GM23248 (cell line): ENCODE data around the gene SYPL1. TPM values are rescaled to one million over a fixed set of nuclear protein-coding genes. Genes with fewer than 3 reads are reported as not detected.
"Not testable (repeated sequence)": the region's sequence is repeated elsewhere in the genome, so short reads cannot be mapped to it uniquely, and the experiment has no call there.

ENCODE experiments used
- DNase-seq: peaks from one replicate; pipeline ENCODE4 v3.0.0-alpha.2; 2015
- H2AFZ ChIP-seq: fragments of 200-600 bp; sonication (generic); 2 replicates; pipeline ENCODE4 v1.6.1; 2016; ENCODE audit warnings: antibody characterized with exemption
- H3F3A ChIP-seq: fragments of 200-600 bp; sonication (generic); 2 replicates; pipeline ENCODE4 v1.6.1; 2016; ENCODE audit warnings: mild to moderate bottlenecking, antibody characterized with exemption, mixed run types; ENCODE audit not compliant: insufficient read depth
- H3K27ac ChIP-seq: fragments of 200-600 bp; sonication (generic); 2 replicates; pipeline ENCODE4 v1.5.1; 2016; ENCODE audit warnings: mild to moderate bottlenecking
- H3K27me3 ChIP-seq: fragments of 200-600 bp; sonication (generic); replicated peaks from 2 replicates; pipeline ENCODE4 v1.6.1; 2016; ENCODE audit warnings: mild to moderate bottlenecking; ENCODE audit not compliant: insufficient read depth
- H3K36me3 ChIP-seq: fragments of 200-600 bp; sonication (generic); 2 replicates; pipeline ENCODE4 v1.6.1; 2016; ENCODE audit warnings: low read depth, mild to moderate bottlenecking
- H3K4me1 ChIP-seq: fragments of 200-600 bp; sonication (generic); 2 replicates; pipeline ENCODE4 v1.6.1; 2016; ENCODE audit warnings: mild to moderate bottlenecking; ENCODE audit not compliant: insufficient read depth
- H3K4me2 ChIP-seq: fragments of 200-600 bp; sonication (generic); one replicate; pipeline ENCODE4 v1.6.1; 2016; ENCODE audit warnings: mild to moderate bottlenecking; ENCODE audit not compliant: unreplicated experiment
- H3K4me3 ChIP-seq: fragments of 200-600 bp; sonication (generic); 2 replicates; pipeline ENCODE4 v1.5.1; 2016; ENCODE audit warnings: mild to moderate bottlenecking
- H3K79me2 ChIP-seq: fragments of 200-600 bp; sonication (generic); 2 replicates; pipeline ENCODE4 v1.6.1; 2016; ENCODE audit warnings: mild to moderate bottlenecking; ENCODE audit not compliant: insufficient read depth
- H3K9ac ChIP-seq: fragments of 200-600 bp; sonication (generic); 2 replicates; pipeline ENCODE4 v1.6.1; 2016; ENCODE audit warnings: mild to moderate bottlenecking
- H3K9me2 ChIP-seq: fragments of 200-600 bp; sonication (generic); 2 replicates; pipeline ENCODE4 v1.6.1; 2016; ENCODE audit warnings: mixed run types, mild to moderate bottlenecking, moderate library complexity; ENCODE audit not compliant: insufficient read depth
- H3K9me3 ChIP-seq: fragments of 200-600 bp; sonication (generic); one replicate; pipeline ENCODE4 v1.6.1; 2017; ENCODE audit warnings: low read depth
- H4K20me1 ChIP-seq: fragments of 200-600 bp; sonication (generic); 2 replicates; pipeline ENCODE4 v1.6.0; 2016; ENCODE audit not compliant: insufficient read depth
- EZH2 ChIP-seq: fragments of 200-600 bp; sonication (generic); IDR thresholded peaks from 2 replicates; pipeline ENCODE4 v1.6.1; 2018; ENCODE audit warnings: antibody characterized with exemption, mild to moderate bottlenecking; ENCODE audit not compliant: insufficient read depth, poor library complexity, severe bottlenecking
- EZH2phosphoT487 ChIP-seq: fragments of 200-600 bp; sonication (generic); IDR thresholded peaks from 2 replicates; pipeline ENCODE4 v1.6.1; 2018; ENCODE audit warnings: antibody characterized with exemption, moderate library complexity, mild to moderate bottlenecking, low read depth; ENCODE audit not compliant: insufficient read depth
- WGBS, 2 experiments: methylation state at CpG; one replicate each; pipeline ENCODE4 v1.1.6; 2015 to 2017; ENCODE audit warnings: low lambda C conversion rate in 2 of 2, low coverage in 1 of 2; ENCODE audit errors: missing lambda C conversion rate in 2 of 2; 5-methylcytosine and 5-hydroxymethylcytosine counted together
- in situ Hi-C: fragments of 300-500 bp; cut with MboI; formaldehyde crosslinking; loops from 2 replicates; pipeline ENCODE4 v1.15.0; 2020
- polyA plus RNA-seq: library from polyadenylated mRNA; unstranded; fragments of >200 nt; fragmentation: Nextera tagmentation; extraction: Ambion mirVana; gene quantifications from 2 replicates; pipeline ENCODE4 v1.2.1, GENCODE V29; 2016
- total RNA-seq: library from RNA; depleted of rRNA; stranded (reverse); fragments of >200 nt; shearing (Covaris generic); gene quantifications from 2 replicates; pipeline ENCODE4 v1.2.3, GENCODE V29; 2014

SYPL1 gene
- total and polyA plus RNA-seq, 2 experiments from 2014 or later = 49.0 to 105 TPM

DNA sequence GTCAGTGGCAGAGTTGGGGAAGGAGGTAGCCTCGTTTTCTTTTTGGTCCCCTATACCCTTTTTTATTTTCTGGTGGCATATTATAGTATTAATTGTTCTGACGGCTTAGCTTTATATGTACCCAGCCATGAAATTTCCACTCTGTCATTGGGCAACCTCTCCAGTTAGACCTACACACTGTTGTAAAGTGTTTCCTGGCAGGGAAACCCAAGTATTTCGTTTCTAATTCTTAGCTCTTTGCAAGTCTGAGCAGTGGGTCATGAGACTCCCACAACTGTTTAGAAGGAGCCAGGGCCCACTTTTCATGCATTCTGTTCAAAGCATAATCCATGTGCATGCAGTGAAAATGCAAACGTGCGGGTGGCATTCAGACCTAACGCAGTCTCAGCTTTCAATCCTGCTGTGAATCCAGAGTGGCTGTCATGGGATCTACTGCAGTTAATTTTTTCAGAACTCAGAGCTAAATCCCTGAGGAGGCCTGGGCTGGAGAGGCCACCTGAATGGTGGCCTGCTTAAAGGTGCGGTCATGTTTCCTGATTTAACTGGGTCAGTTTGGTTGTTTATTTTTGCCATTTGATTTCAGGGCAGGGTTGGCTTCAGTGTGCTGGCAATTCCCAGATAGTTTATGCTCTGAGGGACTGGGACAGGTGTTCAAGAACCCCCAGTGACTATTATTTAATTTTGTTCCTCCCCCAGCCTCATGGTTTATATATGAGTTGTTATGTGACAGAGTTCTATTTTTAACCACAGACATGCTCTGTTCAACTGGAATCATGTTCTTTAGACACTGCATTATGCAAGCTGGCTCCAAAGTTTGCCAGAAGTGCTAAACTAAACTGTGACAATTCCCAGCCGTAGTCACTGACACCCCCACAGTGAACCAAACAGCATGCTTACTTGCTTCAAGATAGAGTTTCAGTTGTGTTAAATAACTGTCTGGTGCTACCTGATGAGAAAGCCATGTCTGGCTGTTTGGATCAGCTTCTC is 27.4 kb upstream of the SYPL1 start:
- DNase-seq = peak; percentile 79
- Histone ChIP-seq H3K4me3 (no peak overlapping the region), H3K9me3 (no peaks in the 10 kb centered on the region), H3K79me2 (no peaks in the 10 kb centered on the region), H3K4me2 (peak overlapping the region; percentile 32), H4K20me1 (no peaks in the 10 kb centered on the region), H3K36me3 (no peaks in the 10 kb centered on the region), H3F3A (0 out of 2 replicates have a peak, but pooled peaks cover 4% of the 10 kb centered on the region), H2AFZ (no peak overlapping the region), H3K4me1 (peaks cover 11% of the 10 kb centered on the region), H3K27me3 (peaks cover 14% of the 10 kb centered on the region; the same call in 1 of the 2 replicates), H3K27ac (no peak overlapping the region), H3K9ac (no peak overlapping the region), H3K9me2 (no peaks in the 10 kb centered on the region)
- WGBS, 2 experiments = 45% methylated on average over 8 of the region's 8 CpGs
- in situ Hi-C loops = no loop called here
- TF ChIP-seq EZH2 (no peak), EZH2phosphoT487 (no peak)

DNA sequence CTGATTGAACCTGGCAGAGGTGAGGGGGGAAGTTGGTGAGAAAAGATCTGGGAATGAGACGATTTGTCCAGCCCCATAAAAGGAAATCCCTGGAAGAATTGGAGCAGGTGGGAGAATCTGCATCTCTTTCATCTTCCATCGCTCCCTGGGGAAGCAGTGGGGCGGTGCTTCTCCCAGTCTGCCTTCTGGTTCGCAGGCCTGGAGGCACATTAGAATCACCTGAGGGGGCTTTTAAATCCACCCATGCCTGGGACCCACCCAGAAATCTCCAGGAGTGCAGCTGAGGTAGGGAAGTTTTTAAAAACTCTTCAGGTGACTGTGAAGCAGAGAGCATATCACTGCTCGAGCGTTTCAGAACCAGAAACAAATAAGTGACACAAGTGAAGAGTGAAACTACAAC is 26.7 kb upstream of the SYPL1 start:
- Histone ChIP-seq H3K27ac (no peak overlapping the region), H3K9ac (no peak overlapping the region), H3K4me2 (no peak overlapping the region), H3K4me1 (peaks cover 11% of the 10 kb centered on the region), H3K9me3 (no peaks in the 10 kb centered on the region), H2AFZ (no peak overlapping the region), H3F3A (0 out of 2 replicates have a peak, but pooled peaks cover 4% of the 10 kb centered on the region), H3K79me2 (no peaks in the 10 kb centered on the region), H3K4me3 (no peak overlapping the region), H3K9me2 (no peaks in the 10 kb centered on the region), H3K27me3 (peaks cover 14% of the 10 kb centered on the region; the same call in 1 of the 2 replicates), H4K20me1 (no peaks in the 10 kb centered on the region), H3K36me3 (no peaks in the 10 kb centered on the region)
- DNase-seq = no peak
- no peak for TF ChIP-seq EZH2phosphoT487
- no peak for TF ChIP-seq EZH2
- WGBS, 2 experiments = 87 to 92% methylated on average over 6 of the region's 6 CpGs
- in situ Hi-C loops = no loop called here

DNA sequence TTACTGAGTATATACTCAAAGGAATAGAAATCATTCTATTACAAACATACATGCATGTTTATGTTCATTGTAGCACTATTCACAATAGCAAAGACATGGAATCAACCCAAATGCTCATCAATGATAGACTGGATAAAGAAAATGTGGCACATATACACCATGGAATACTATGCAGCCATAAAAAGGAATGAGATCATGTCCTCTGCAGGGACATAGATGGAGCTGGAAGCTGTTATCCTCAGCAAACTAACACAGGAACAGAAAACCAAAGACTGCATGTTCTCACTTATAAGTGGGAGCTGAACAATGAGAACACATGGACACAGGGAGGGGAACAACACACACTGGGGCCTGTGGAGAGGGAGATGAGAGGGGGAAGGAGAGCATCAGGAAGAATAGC is 26.1 kb upstream of the SYPL1 start:
- H3F3A ChIP-seq, in situ Hi-C loops, H3K36me3 ChIP-seq, H3K9ac ChIP-seq, H3K4me2 ChIP-seq, H2AFZ ChIP-seq, H3K79me2 ChIP-seq, H3K4me3 ChIP-seq, H4K20me1 ChIP-seq, H3K27ac ChIP-seq, DNase-seq, H3K9me2 ChIP-seq, H3K9me3 ChIP-seq: not testable (repeated sequence)
- Histone ChIP-seq H3K27me3 (peaks cover 14% of the 10 kb centered on the region; the same call in 1 of the 2 replicates), H3K4me1 (peaks cover 11% of the 10 kb centered on the region)

DNA sequence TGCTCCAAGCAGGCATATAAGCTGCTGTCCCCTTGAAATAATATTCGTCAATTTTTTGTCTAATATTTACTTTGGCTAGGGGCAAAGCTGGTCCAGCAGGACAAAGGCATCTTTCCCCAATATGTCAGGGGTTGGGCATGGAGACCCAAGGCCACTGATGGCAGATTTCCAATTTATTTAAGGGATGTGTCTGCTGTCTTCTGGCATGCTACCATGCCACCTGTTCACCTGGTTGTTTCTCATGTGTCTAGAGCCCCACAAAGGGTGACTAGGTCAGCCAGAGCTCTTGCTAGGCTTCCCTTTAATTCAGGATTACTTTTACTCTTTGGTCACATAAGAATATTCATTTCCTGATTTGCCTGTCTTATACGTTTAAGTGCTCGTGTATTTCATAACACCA is 22.1 kb upstream of the SYPL1 start:
- no peak overlapping the region for H3K4me2 ChIP-seq
- 66 to 68% methylated on average over 3 of the region's 3 CpGs for WGBS, 2 experiments
- no peaks in the 10 kb centered on the region for H3K36me3 ChIP-seq

More for the DNA sequence above, 22.1 kb upstream of the SYPL1 start:
- TF ChIP-seq EZH2 (no peak), EZH2phosphoT487 (no peak)
- in situ Hi-C loops = no loop called here
- H3K9me2 ChIP-seq = no peaks in the 10 kb centered on the region
- no peak overlapping the region for H3K4me3 ChIP-seq
- 0 out of 2 replicates have a peak, but pooled peaks cover 6% of the 10 kb centered on the region for H3K27me3 ChIP-seq
- H4K20me1 ChIP-seq = no peaks in the 10 kb centered on the region
- H3K9ac ChIP-seq = no peak overlapping the region
- no peaks in the 10 kb centered on the region for H3K9me3 ChIP-seq
- no peaks in the 10 kb centered on the region for H3K4me1 ChIP-seq
- H3F3A ChIP-seq = no peaks in the 10 kb centered on the region
- no peaks in the 10 kb centered on the region for H3K79me2 ChIP-seq
- no peak overlapping the region for H2AFZ ChIP-seq
- no peak for DNase-seq
- H3K27ac ChIP-seq = no peak overlapping the region
